D341Med (cell line): ENCODE results near the gene DNM1.
"Not testable (repeated sequence)": the region's sequence is repeated elsewhere in the genome, so short reads cannot be mapped to it uniquely, and the experiment has no call there.

Experiments
- DNase-seq: peaks from one replicate; pipeline ENCODE4 v3.0.0; 2012; ENCODE audit warnings: low spot score

DNM1 gene

GRCh38 chr9:128225770-128226411 is 22.7 kb downstream of the DNM1 start:
- no peak for DNase-seq

DNA sequence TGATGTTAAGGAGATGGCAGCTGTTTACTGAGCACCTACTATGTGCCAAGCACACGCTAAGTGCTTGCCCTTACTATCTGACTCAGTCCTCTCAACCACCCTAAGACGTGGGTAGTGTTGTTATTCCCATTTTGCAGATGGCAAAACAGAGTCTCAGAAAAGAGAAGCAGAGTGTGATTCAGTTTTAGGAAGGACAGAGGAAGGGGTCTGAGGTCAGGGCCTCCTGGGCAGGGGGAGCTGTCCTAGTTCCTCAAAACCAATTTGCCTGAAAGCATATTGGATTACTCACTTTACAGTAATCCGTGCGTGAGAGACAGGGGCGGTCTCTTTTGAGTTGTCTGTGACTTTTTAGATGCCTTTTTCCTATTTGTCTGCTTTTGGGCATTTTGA is 23.2 kb downstream of the DNM1 start:
- no peak for DNase-seq

- DNase-seq, result not testable (repeated sequence)
Measured at GRCh38 chr9:128230897-128231296, 27.7 kb downstream of the DNM1 start.

- DNase-seq, result no peak
Measured at GRCh38 chr9:128231638-128232527, 28.7 kb downstream of the DNM1 start.

DNA sequence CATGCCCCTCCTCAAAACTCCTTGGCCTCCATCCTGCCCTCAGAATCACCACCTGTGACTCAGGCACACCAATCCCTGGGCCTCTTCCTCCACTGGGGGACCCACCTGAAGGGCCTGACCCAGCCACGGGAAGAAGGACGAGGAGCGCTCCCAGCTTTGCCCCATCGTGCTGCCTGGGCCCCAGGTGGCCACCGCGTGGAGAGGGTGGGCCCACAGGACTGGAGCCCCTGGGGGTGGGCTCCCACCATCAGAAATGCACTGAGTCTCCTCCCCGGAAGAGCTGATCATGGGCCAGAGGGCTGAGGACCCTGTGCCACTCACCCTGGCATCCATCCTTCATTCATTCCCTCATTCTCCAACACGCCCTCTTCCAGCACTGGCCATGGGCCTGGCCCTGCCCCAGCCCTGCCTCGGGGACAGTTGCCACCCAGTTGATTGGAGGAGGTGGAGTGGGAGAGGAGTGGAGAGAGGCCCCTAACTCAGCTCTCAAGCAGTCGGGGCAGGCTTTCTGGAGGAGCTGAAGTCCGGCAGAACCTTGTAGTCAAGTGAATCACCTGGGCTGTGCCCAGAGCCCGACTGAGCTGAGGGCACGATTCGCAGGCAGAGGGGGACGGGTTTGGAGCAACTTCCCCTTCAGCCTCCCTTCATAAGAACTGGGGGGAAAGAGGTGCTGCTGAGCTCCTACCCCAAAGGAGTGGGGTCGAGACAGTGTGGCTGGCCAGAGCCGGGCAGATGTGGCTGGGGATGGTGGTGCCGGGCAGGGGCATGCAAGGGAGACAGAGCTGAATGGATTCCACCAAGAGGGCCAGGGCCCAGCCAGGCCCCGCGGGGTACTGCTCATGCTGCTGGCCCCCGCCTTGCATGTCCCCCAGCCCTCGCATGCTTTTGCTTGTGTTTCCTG is 29.6 kb downstream of the DNM1 start:
- no peak for DNase-seq

DNA sequence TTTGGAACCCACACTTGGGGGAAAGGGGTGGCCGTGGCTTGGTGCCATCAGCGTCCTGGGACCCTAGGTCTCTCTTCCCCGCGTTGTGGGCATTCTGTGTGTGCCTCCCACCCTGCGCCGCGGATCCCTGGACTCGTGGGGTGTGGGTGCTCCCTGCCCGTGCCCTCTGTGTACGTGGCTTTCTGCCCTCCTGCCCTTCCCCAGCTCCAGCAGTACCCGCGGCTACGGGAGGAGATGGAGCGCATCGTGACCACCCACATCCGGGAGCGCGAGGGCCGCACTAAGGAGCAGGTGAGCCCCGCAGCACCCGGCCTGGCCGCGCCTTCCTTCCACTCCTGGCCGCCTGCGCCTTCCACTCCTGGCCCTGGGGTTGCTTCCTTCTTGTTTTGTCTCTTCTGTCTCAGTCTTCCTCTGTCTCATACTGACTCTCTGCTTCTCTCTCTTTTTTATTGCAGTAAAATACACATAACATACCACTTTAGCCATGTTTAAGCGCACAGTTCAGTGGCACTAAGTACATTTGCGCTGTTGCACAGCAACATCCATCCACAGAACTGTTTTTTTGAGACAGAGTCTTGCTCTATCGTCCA is 30.7 kb downstream of the DNM1 start:
- DNase-seq, result no peak

DNA sequence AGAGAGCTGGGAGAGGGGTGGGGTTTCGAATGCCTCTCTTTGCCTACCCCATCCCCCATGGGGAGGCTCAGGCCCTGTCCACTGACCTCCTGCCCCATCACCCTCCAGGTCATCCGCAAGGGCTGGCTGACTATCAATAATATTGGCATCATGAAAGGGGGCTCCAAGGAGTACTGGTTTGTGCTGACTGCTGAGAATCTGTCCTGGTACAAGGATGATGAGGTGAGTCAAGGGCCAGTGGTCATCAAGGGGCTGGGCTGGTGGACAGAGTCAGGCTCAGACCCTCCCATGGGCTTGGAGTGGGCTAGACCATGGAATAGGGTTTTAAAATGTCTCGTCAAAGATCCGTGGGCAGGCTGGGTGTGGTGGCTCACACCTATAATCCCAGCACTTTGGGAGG is 38.9 kb downstream of the DNM1 start:
- DNase-seq, result no peak

- DNase-seq, result no peak
Measured at GRCh38 chr9:128242828-128243214, 39.6 kb downstream of the DNM1 start.

DNA sequence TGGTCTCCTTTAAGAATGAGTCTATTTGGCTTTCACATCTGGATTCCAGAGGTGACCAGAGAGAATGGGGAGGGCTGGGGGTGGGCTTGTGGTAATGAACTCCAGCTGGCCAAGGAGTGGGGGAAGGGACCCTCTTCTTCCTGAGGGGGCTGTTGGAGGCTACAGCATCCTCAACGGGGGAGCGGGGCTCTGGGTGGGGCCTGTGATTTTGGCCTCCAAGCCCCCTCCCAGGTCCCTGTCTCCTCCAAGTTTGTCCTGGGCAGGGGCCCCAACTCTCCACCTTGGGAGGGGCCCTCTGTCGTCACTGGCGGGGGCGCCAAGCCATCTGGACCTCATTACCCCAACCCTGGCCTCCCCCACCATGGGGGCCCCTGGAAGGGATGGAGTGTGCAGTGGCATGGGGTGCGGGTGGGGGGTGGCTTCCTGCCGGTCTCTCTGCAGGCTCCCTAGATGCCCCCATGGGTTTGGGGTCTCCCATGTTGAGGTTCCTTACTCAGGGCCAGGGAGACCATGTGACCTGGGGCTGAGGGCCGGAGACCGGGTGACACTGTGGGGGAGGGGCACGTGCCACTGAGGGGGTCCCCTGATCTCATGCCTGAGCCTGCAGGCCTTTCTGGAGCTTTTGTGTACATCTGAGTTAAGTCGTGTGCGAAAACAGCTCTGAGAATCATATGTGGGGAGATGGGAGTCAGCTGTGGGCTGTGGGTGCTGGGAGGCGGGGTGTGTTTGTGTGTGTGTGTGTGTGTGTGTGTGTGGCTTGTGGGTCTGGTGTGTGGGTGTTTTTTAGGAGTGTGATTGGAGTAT is 40.2 kb downstream of the DNM1 start:
- no peak for DNase-seq

DNA sequence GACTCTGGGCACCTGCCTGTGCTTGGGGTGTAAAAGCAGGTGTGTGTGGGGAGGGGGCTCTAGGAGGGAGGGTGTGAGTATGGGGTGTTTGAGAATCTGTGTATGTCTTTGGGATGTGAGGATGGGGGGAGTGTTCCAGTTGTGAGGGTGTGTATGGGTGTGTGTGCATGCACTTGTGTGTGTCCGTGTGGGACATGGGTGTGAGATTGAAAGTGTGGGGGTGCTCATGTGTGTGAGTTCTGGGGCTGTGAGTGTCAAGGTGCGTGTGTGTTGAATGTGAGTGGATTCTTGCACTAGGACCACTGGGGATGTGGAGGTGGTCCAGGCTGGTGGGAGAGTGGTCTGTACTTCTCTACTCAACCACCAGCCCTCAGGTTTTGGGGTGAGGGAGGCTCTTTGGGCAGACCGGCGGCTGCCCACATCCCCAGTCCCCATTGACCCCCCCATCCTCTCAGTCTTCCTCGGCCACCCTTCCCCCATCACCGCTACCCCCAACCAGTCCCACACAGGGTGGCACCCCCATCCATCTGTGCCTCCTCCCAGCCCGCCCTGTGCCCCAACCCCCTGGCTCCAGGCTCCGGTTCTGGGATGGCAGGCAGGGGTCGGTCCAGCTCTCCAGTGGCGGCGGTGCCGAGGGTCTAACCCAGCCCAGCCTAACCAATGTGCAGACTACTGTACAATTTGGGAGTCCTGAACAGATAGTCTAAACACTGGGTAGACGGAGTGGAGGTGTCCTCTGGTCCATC is 41.1 kb downstream of the DNM1 start:
- DNase-seq, result no peak

DNA sequence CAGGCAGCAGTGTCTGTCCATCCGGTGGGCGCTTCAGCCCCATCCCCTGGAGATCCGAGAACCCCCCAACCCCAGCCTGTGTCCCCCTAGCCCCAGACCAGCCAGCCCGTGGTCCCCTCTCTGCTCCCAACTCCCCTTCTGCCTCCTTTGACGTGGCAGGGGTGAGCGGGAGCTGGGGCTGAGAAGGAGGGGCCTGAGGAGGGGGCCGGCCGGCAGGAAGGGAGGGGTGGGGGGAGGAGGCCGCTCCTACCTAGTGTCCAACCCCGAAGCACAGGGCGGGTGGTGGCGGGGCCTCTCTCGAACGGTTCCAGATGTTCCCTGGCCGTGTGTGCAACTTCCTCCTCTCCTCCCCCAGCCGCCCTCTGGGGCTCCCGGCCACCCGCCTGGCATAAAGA is 41.7 kb downstream of the DNM1 start:
- no peak for DNase-seq

DNA sequence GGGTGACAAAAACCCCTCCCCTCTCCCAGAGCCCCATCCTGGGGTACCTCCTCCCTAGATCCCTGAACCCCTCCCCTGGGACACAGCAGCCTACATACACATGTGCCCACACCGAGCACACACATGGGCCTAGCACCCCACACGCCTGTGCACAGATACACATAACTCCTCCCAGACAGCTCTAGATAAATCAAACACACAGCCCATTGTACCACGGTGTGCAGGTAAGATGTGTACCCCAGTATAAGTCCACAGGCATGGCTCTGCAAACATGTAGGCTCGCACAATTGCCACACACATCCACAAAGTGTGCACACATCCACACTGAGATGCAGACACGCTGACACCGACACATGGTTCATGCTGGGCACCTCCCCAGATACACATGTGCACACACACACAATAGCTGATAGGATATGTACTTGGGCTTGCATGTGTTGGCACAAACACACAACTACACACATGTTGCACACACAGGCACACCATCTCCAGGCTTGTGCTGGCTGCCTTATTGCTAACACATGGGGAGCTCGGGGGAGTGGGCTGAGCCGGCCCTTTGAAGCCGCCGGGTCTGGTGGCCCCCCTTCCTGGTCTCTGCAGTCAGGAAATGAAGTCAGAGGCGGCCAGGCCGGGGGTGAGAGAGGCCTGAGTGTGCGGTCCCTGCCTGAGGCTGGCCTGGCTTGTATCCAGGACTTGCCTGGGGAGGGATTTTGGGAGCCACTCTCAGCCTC is 42.4 kb downstream of the DNM1 start:
- no peak for DNase-seq

- DNase-seq, result no peak
Measured at GRCh38 chr9:128246471-128246870, 43.3 kb downstream of the DNM1 start.

GRCh38 chr9:128247226-128247803 is 44.1 kb downstream of the DNM1 start:
- DNase-seq, result no peak

GRCh38 chr9:128249558-128249907 is 46.4 kb downstream of the DNM1 start:
- DNase-seq, result no peak

- peak; percentile 72 for DNase-seq
Measured at GRCh38 chr9:128249908-128250838, 47.0 kb downstream of the DNM1 start.

DNA sequence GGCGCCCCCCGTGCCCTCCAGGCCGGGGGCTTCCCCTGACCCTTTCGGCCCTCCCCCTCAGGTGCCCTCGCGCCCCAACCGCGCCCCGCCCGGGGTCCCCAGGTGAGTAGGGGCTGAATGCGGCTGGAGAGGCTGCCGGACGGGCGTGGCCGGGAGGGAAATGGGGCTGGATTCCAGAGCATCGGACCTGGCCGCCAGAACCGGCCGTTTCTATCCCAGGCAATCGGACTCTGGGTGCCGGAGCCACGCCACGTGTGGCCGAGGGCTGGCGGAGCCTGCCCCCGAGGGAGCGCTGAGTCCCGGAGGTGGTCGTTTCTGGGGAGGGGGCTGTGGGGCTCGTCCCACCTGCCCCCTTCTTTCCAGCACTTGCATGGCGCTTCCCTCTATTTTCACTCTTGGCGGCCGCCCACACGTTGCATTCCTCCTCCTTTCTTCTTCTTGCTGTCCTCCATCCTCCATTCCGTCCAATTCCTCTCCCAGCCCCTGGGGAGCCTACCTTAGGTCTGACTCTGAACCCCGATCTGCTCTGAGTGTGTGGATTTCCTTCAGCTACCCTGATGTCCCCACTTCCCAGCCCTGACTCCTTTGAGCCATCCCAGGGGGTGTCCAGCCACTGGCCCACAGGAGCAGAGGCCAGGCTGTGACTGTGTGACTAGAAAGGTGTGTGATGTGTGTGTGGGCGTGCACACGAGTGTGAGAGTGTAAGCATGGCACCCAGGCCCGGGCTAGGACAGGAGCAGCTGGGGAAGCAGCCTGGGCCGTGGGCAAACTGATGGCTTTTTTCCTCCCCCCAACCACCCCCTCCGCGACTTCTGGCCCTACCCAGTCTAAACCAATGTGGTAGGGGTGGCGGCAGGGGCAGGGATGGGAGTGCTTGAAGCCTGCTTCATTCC is 47.9 kb downstream of the DNM1 start:
- DNase-seq, result no peak

DNA sequence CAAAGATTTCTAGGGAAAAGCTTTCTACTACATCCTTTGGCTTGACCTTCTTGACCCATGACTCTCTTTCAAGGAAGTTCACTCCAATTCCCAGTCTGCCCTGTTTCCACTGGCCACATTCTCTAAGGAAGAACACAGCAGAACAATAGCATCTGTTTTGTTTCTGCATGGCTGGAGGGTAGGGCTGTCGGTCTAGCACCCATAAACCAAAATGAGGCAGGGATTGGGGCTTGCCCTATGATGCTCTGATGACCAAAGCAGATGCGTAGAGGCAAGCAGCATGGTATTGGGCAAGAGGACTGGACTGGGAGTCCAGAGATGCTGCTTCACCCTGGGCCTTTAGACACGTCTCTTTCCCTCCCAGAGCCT is 48.5 kb downstream of the DNM1 start:
- no peak for DNase-seq
